ENCODE results near the gene RBBP6. TPM values are rescaled to one million over a fixed set of nuclear protein-coding genes. Genes with fewer than 3 reads are reported as not detected.

Gene RBBP6
- total RNA-seq, 1 donor from 2014 or later: 76.1 TPM

DNA sequence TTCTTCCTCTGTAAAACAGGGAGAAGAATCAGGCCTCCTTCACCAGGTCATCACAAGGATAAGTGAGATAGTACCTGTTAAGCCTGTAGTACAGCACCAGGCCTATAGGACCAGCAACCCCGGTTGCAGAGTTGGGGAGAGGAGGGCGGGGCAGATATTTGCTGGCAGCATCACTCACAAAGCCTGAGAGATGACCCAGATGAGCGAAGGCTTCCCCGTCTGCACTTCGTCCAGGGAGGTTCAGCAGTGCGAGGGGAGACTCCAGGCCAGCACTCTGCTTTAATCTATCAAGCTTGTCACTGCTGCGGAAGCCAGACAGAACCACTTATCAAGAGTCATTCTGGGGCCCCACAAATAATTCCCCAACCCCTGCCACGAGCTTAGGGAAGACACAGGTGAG lies 15.8 kb upstream of the RBBP6 start:
- no peak for TF ChIP-seq CTCF (IDR thresholded peaks at IDR 0.05; ENCODE audit: unreplicated experiment)
- Mint-ChIP-seq H3K27ac (no peak overlapping the region), H3K27me3 (peaks cover 14% of the 10 kb centered on the region), H3K36me3 (ENCODE audit: insufficient read depth) (no peaks in the 10 kb centered on the region), H3K4me3 (ENCODE audit: low read depth) (no peak overlapping the region), H3K9me3 (ENCODE audit: low read depth) (no peaks in the 10 kb centered on the region), H3K4me1 (ENCODE audit: low read depth) (peaks cover 7% of the 10 kb centered on the region)
- DNase-seq (ENCODE audit: low spot score, unreplicated experiment): no peak

DNA sequence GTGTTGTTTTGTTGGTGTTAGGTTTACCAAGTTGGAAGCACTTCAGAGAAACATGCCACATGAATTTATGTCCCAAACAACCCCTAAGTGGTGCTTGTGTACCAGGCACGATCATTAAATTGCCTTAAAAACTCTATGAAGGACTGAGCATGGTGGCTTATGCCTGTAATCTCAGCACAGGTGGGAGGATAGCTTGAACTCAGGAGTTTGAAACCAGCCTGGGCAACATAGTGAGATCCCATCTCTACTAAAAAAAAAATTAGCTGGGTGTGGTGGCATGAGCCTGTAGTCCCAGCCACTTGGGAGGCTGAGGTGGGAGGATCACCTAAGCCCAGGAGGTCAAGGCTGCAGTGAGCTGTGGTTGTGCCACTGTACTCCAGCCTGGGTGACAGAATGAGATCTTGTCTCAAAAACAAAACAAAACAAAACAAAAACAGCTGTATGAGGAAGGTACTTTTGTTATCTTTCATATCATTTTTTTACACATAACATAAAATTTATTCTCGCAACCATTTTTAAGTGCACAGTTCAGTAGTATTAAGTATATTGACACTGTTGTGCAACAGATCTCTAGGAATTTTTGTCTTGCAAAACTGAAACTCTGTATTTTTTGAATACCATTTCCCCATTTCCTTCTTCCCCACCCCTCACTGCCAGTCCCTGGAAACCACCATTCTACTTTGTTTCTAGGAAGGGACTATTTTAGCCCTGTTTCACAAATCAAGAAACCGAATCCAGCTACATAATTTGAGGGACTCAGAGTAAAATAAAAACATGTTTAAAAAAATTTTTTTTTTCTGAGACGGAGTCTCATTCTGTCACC lies 14.3 kb upstream of the RBBP6 start:
- no peak for TF ChIP-seq CTCF (IDR thresholded peaks at IDR 0.05; ENCODE audit: unreplicated experiment)
- DNase-seq (ENCODE audit: low spot score, unreplicated experiment): no peak
- Mint-ChIP-seq H3K27me3 (peaks cover 14% of the 10 kb centered on the region), H3K4me3 (ENCODE audit: low read depth) (no peak overlapping the region), H3K9me3 (ENCODE audit: low read depth) (no peaks in the 10 kb centered on the region), H3K27ac (no peak overlapping the region), H3K4me1 (ENCODE audit: low read depth) (peaks cover 7% of the 10 kb centered on the region), H3K36me3 (ENCODE audit: insufficient read depth) (no peaks in the 10 kb centered on the region)

DNA sequence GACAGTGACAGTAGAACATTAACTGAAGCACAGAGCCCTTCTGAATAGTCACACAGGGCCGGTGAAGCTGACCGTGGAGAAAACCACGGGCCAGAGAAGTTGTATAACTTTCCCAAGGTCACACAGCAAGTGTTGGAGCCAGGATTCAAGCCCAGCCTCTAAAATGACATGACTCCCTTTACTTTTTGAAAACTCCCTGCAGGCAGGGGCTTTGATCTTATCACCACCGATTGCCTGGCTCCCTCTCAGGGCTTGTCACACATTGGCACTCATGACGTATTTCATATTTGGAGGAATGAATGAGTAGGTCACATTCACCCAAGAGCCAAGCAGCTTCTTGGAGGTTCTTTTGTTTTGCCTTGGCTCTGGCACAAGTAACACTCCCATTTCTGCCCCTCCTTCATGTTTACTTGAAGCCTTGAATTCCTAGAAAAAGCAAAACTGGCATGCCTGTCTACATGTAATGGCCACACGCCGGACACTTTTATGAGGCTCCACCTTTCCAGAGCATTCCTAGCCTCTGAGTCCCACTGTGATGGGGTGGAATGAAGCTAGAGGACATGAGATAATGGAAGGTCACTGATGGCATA lies 13.3 kb upstream of the RBBP6 start:
- Mint-ChIP-seq H3K4me3 (ENCODE audit: low read depth) (no peak overlapping the region), H3K4me1 (ENCODE audit: low read depth) (peaks cover 6% of the 10 kb centered on the region), H3K9me3 (ENCODE audit: low read depth) (no peaks in the 10 kb centered on the region), H3K27me3 (peaks cover 14% of the 10 kb centered on the region), H3K27ac (no peak overlapping the region), H3K36me3 (ENCODE audit: insufficient read depth) (no peaks in the 10 kb centered on the region)
- no peak for DNase-seq (ENCODE audit: low spot score, unreplicated experiment)
- no peak for TF ChIP-seq CTCF (IDR thresholded peaks at IDR 0.05; ENCODE audit: unreplicated experiment)

DNA sequence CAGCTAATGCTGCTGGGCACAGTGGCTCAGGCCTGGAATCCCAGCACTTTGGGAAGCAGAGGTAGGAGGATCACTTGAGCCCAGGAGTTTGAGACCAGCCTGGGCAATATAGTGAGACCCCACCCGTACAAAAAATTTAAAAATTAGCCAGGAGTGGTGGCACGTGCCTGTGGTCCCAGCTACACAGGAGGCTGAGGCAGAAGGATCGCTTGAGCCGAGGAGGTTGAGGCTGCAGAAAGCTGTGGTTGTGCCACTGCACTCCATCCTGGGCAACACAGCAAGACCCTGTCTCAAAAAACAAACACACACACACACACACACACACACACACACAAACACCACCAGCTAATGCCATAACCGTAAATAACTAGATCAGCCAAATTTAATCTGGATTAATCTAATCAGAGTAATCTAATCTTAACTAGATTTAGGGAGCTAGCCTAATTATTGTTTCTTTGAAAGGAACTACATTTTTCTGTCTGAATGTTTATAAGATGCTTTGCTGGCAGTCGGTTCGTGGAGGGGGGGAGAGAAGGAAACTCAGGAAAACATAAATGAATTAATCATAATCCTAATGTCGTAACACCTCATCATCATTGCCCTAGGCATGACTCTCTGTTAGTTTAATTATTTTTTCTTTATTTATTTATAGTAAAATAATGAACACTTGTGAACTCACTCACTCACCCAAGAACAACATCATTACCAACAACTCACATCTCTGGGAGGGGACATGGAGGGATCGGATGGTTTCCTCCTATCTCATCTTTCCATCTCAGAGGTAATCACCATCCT lies 12.5 kb upstream of the RBBP6 start:
- Mint-ChIP-seq H3K27ac (no peak overlapping the region), H3K9me3 (ENCODE audit: low read depth) (no peaks in the 10 kb centered on the region)

More for the DNA sequence above, 12.5 kb upstream of the RBBP6 start:
- H3K4me3 Mint-ChIP-seq (ENCODE audit: low read depth): no peak overlapping the region
- no peaks in the 10 kb centered on the region for H3K36me3 Mint-ChIP-seq (ENCODE audit: insufficient read depth)
- H3K27me3 Mint-ChIP-seq: peaks cover 14% of the 10 kb centered on the region
- DNase-seq (ENCODE audit: low spot score, unreplicated experiment): no peak
- no peak for TF ChIP-seq CTCF (IDR thresholded peaks at IDR 0.05; ENCODE audit: unreplicated experiment)
- H3K4me1 Mint-ChIP-seq (ENCODE audit: low read depth): peaks cover 6% of the 10 kb centered on the region

Data from progenitor cell of endocrine pancreas (in vitro differentiated cells).